K562 (cell line): ENCODE measurements around the gene CDKN2C. TPM values are rescaled to one million over a fixed set of nuclear protein-coding genes. Genes with fewer than 3 reads are reported as not detected.

ENCODE experiments used
- ATAC-seq: fragments of 200-7000 bp; cut with Tn5 transposase; 3 replicates; pipeline ENCODE4 v1.9.1; 2020; ENCODE audit warnings: moderate library complexity
- BruUV-seq: library from RNA; stranded (reverse); fragments of 400-500 nt; replicated peaks from 2 replicates; lab custom pipeline; 2021; lab: Mats Ljungman, UMichigan
- CTCF ChIA-PET: fragments of 300-600 bp; formaldehyde crosslinking; extraction: SDS; loops from one replicate; lab custom pipeline; 2021; ENCODE audit warnings: low intra/inter-chr PET ratio; lab: Yijun Ruan, JAX
- POLR2A ChIA-PET: fragments of 300-600, 350-650 bp; sonication (Branson Sonifier 250); formaldehyde crosslinking; extraction: SDS; loops from one replicate; lab custom pipeline; 2021; ENCODE audit warnings: antibody characterized with exemption, inconsistent platforms; lab: Yijun Ruan, JAX
- DNase-seq, 4 experiments: peaks; one replicate each; pipeline versions ENCODE4 v3.0.0 to v3.0.0-alpha.2; 2011 to 2018; ENCODE audit warnings: low spot score in 3 of 4, mixed read lengths in 3 of 4; ENCODE audit errors: extremely low read depth in 1 of 4
- FAIRE-seq: peaks from 2 replicates; lab custom pipeline; 2011; peaks lifted over from hg19 to GRCh38; lab: Jason Lieb, UNC
- H2AFZ ChIP-seq: 2 replicates; pipeline ENCODE4 v1.6.0; 2011; ENCODE audit warnings: low read depth, low read length, control low read depth, inconsistent platforms
- H3K27ac ChIP-seq: fragments of 200-600 bp; 3 replicates; pipeline ENCODE4 v1.8.0; 2011; ENCODE audit warnings: low read depth, mild to moderate bottlenecking, control low read depth, inconsistent platforms, low read length, moderate library complexity, mixed read lengths; ENCODE audit errors: extremely low read depth
- H3K27me3 ChIP-seq, 2 experiments: fragments of 300-600 bp in 1 of 2; 2 replicates in 1 of 2; 3 replicates in 1 of 2; pipeline versions ENCODE4 v1.6.0 to v1.8.0; 2011; ENCODE audit warnings: inconsistent platforms in 2 of 2, low read length in 2 of 2, mild to moderate bottlenecking in 1 of 2, mixed read lengths in 1 of 2, moderate library complexity in 1 of 2; ENCODE audit not compliant: control insufficient read depth in 2 of 2, insufficient read depth in 2 of 2
- H3K36me3 ChIP-seq: fragments of 300-600 bp; 3 replicates; pipeline ENCODE4 v1.8.0; 2011; ENCODE audit warnings: mild to moderate bottlenecking, low read length, inconsistent platforms; ENCODE audit not compliant: control insufficient read depth, insufficient read depth
- H3K4me1 ChIP-seq, 2 experiments: fragments of 200-600 bp in 1 of 2; replicated peaks in 1 of 2; 2 replicates in 1 of 2; 3 replicates in 1 of 2; pipeline versions ENCODE4 v1.5.1 to v1.8.0; 2011; ENCODE audit warnings: inconsistent platforms in 2 of 2, low read length in 2 of 2, mild to moderate bottlenecking in 1 of 2, mixed read lengths in 1 of 2, moderate library complexity in 1 of 2; ENCODE audit not compliant: control insufficient read depth in 2 of 2, insufficient read depth in 2 of 2
- H3K4me2 ChIP-seq: 2 replicates; pipeline ENCODE4 v1.6.1; 2011; ENCODE audit warnings: low read length, control low read depth, inconsistent platforms, mixed read lengths; ENCODE audit not compliant: insufficient read depth
- H3K4me3 ChIP-seq: fragments of 200-600 bp; sonication (generic), shearing (Covaris generic); 2 replicates; pipeline ENCODE4 v1.5.1; 2016; ENCODE audit warnings: control low read depth, inconsistent platforms
- H3K79me2 ChIP-seq: fragments of 200-600 bp; 3 replicates; pipeline ENCODE4 v1.8.0; 2011; ENCODE audit warnings: low read length, inconsistent platforms; ENCODE audit not compliant: control insufficient read depth, insufficient read depth
- H3K9ac ChIP-seq, 2 experiments: 2 replicates each; pipeline versions ENCODE4 v1.6.0 to v1.6.1; 2011; ENCODE audit warnings: low read depth in 2 of 2, low read length in 2 of 2, control low read depth in 1 of 2, inconsistent platforms in 1 of 2, mild to moderate bottlenecking in 1 of 2, mixed read lengths in 1 of 2; ENCODE audit not compliant: insufficient read depth in 1 of 2
- H3K9me1 ChIP-seq: one replicate; pipeline ENCODE4 v1.6.0; 2011; ENCODE audit warnings: inconsistent platforms, mild to moderate bottlenecking, low read length, moderate library complexity; ENCODE audit not compliant: control insufficient read depth, insufficient read depth
- H3K9me3 ChIP-seq: replicated peaks from 2 replicates; pipeline ENCODE4 v1.5.1; 2011; ENCODE audit warnings: low read depth, low read length, inconsistent platforms; ENCODE audit not compliant: control insufficient read depth, insufficient read depth
- H4K20me1 ChIP-seq: replicated peaks from 2 replicates; pipeline ENCODE4 v1.6.1; 2011; ENCODE audit warnings: low read length, inconsistent platforms, mixed read lengths; ENCODE audit not compliant: control insufficient read depth, insufficient read depth
- NUFIP1 ChIP-seq: fragments of 450-650 bp; IDR thresholded peaks from 2 replicates; pipeline ENCODE4 v1.6.1; 2018; ENCODE audit not compliant: partially characterized antibody
- SAFB2 ChIP-seq: fragments of 200-400 bp; formaldehyde crosslinking; IDR thresholded peaks from 2 replicates; pipeline ENCODE4 v1.6.1; 2018; ENCODE audit warnings: borderline replicate concordance, low read length, low read depth, moderate library complexity; ENCODE audit not compliant: severe bottlenecking
- ZBTB17 ChIP-seq: fragments of 450-650 bp; formaldehyde crosslinking; IDR thresholded peaks from 2 replicates; pipeline ENCODE4 v1.4.0; 2020; ENCODE audit warnings: mild to moderate bottlenecking
- ZNF239 ChIP-seq: fragments of 250-450 bp; sonication (Bioruptor Pico); IDR thresholded peaks from 2 replicates; pipeline ENCODE4 v1.4.0; 2020; ENCODE audit warnings: mild to moderate bottlenecking
- ZNF584 ChIP-seq: fragments of 200-800 bp; sonication (Bioruptor generic); IDR thresholded peaks from 2 replicates; pipeline ENCODE4 v1.6.1; 2016; ENCODE audit warnings: low read depth, mild to moderate bottlenecking, missing genetic modification characterization, missing compliant biosample characterization
- WGBS: fragments of 100-300 bp; shearing (Covaris generic); methylation state at CpG from one replicate; pipeline ENCODE4 v1.1.6; 2016; ENCODE audit warnings: low coverage, mixed read lengths; ENCODE audit not compliant: insufficient coverage; ENCODE audit errors: missing lambda C conversion rate; 5-methylcytosine and 5-hydroxymethylcytosine counted together
- in situ Hi-C: fragments of 300-500 bp; cut with MboI; formaldehyde crosslinking; loops from 4 replicates; pipeline ENCODE4 v1.15.0; 2018; ENCODE audit warnings: inconsistent platforms, mixed read lengths
- intact Hi-C: fragments of 100-400 bp; cut with micrococcal nuclease; formaldehyde crosslinking; loops from 2 replicates; pipeline ENCODE4 v1.14.2; 2022
- polyA plus RNA-seq, 8 experiments: library from polyadenylated mRNA; depleted of rRNA in 4 of 8; stranded (reverse) in 5 of 8; unstranded in 3 of 8; fragments of >200 nt; fragmentation: Nextera tagmentation in 2 of 8; fragmentation: Illumina TruSeq in 1 of 8; extraction: Ambion mirVana in 2 of 8; extraction: Trizol in 1 of 8; gene quantifications; 2 replicates each; pipeline versions ENCODE4 v1.2.1 to v1.2.3, GENCODE V29; 2011 to 2014; ENCODE audit warnings: inconsistent platforms in 1 of 8, missing spikeins in 1 of 8
- total RNA-seq, 7 experiments: library from RNA; depleted of rRNA in 6 of 7; stranded (reverse); fragments of >200 nt in 6 of 7; fragmentation: Illumina TruSeq in 2 of 7; extraction: Trizol in 2 of 7; gene quantifications; 2 replicates each; pipeline versions ENCODE4 v1.2.1 to v1.2.3, GENCODE V29; 2011 to 2021; ENCODE audit warnings: low replicate concordance in 1 of 7
- TF ChIP-seq, protein P1 (sequence below): fragments of 450-650 bp; IDR thresholded peaks from 2 replicates; pipeline ENCODE4 v1.6.1; 2016; ENCODE audit warnings: mild to moderate bottlenecking, moderate library complexity

The CDKN2C gene
- total and polyA plus RNA-seq, 9 of the 15 experiments (the other 6 are each of a cell fraction or from before 2014, with no cell fraction given): 11.9 to 74.3 (median 45.9) TPM

DNA sequence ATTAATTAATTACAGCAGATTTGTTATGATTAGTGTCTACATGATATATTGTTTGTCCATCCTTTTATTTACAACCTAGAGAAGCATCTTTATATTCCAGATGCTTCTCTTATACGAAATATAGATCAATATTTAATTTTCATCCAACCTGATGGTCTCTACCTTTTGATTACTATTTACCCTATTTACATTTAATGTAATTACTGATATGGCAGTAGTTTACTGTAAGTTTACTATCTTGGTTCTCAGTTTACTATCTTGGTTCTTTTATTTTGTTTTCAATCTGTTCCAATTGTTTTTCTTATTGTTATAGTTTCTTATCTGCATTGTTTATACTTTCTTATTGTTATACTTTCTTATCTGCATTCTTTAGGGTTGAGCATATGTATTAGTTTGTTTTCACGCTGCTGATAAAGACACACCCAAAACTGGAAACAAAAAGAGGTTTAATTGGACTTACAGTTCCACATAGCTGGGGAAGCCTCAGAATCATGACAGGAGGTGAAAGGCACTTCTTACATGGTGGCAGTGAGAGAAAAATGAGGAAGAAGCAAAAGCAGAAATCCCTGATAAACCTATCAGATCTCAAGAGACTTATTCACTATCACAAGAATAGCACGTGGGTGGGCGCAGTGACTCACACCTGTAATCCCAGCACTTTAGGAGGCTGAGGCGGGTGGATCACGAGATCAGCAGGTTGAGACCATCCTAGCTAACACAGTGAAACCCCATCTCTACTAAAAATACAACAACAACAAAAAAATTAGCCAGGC, 38.9 kb upstream of the CDKN2C start:
- peaks cover 93% of the 10 kb centered on the region for H3K79me2 ChIP-seq
- peaks cover 29% of the 10 kb centered on the region; the same call in 1 of the 3 replicates for H3K36me3 ChIP-seq
- no peaks in the 10 kb centered on the region for H3K27me3 ChIP-seq
- no TSS peak for BruUV-seq
- H3K4me1 ChIP-seq: peaks cover 0 to 3% of the 10 kb centered on the region in 2 experiments; a peak in 1 of 5 replicates
- in situ Hi-C loops: no loop called here
- H3K9me3 ChIP-seq: no peaks in the 10 kb centered on the region
- DNase-seq (peak in 1 of 4 experiments; percentile 39), FAIRE-seq (no peak), ATAC-seq (peak; percentile 19; the same call in 1 of the 3 replicates)
- no peaks in the 10 kb centered on the region for H3K9me1 ChIP-seq
- no peak overlapping the region for H3K4me3 ChIP-seq
- ChIA-PET POLR2A (interaction anchor here (1.0 to 1.5 kb wide), 2 partner anchors 10 to 11 kb away, joined by 3 read pairs; no protein-coding TSS in a partner anchor), CTCF (no interaction called here)
- WGBS: 43% methylated on average over 6 of the region's 6 CpGs
- intact Hi-C loops: no loop called here
- H4K20me1 ChIP-seq: no peaks in the 10 kb centered on the region
- H2AFZ ChIP-seq: no peak overlapping the region
- H3K4me2 ChIP-seq: no peak overlapping the region
- no peak overlapping the region for H3K9ac ChIP-seq
- no peak overlapping the region; the same call in 2 of the 3 replicates for H3K27ac ChIP-seq
- TF ChIP-seq ZBTB17 (CRISPR knock-in tag): no peak
- TF ChIP-seq ZNF584 (CRISPR knock-in tag): no peak
- no peak for TF ChIP-seq ZNF239 (CRISPR knock-in tag)
- TF ChIP-seq NUFIP1: no peak
- TF ChIP-seq, protein P1, sequence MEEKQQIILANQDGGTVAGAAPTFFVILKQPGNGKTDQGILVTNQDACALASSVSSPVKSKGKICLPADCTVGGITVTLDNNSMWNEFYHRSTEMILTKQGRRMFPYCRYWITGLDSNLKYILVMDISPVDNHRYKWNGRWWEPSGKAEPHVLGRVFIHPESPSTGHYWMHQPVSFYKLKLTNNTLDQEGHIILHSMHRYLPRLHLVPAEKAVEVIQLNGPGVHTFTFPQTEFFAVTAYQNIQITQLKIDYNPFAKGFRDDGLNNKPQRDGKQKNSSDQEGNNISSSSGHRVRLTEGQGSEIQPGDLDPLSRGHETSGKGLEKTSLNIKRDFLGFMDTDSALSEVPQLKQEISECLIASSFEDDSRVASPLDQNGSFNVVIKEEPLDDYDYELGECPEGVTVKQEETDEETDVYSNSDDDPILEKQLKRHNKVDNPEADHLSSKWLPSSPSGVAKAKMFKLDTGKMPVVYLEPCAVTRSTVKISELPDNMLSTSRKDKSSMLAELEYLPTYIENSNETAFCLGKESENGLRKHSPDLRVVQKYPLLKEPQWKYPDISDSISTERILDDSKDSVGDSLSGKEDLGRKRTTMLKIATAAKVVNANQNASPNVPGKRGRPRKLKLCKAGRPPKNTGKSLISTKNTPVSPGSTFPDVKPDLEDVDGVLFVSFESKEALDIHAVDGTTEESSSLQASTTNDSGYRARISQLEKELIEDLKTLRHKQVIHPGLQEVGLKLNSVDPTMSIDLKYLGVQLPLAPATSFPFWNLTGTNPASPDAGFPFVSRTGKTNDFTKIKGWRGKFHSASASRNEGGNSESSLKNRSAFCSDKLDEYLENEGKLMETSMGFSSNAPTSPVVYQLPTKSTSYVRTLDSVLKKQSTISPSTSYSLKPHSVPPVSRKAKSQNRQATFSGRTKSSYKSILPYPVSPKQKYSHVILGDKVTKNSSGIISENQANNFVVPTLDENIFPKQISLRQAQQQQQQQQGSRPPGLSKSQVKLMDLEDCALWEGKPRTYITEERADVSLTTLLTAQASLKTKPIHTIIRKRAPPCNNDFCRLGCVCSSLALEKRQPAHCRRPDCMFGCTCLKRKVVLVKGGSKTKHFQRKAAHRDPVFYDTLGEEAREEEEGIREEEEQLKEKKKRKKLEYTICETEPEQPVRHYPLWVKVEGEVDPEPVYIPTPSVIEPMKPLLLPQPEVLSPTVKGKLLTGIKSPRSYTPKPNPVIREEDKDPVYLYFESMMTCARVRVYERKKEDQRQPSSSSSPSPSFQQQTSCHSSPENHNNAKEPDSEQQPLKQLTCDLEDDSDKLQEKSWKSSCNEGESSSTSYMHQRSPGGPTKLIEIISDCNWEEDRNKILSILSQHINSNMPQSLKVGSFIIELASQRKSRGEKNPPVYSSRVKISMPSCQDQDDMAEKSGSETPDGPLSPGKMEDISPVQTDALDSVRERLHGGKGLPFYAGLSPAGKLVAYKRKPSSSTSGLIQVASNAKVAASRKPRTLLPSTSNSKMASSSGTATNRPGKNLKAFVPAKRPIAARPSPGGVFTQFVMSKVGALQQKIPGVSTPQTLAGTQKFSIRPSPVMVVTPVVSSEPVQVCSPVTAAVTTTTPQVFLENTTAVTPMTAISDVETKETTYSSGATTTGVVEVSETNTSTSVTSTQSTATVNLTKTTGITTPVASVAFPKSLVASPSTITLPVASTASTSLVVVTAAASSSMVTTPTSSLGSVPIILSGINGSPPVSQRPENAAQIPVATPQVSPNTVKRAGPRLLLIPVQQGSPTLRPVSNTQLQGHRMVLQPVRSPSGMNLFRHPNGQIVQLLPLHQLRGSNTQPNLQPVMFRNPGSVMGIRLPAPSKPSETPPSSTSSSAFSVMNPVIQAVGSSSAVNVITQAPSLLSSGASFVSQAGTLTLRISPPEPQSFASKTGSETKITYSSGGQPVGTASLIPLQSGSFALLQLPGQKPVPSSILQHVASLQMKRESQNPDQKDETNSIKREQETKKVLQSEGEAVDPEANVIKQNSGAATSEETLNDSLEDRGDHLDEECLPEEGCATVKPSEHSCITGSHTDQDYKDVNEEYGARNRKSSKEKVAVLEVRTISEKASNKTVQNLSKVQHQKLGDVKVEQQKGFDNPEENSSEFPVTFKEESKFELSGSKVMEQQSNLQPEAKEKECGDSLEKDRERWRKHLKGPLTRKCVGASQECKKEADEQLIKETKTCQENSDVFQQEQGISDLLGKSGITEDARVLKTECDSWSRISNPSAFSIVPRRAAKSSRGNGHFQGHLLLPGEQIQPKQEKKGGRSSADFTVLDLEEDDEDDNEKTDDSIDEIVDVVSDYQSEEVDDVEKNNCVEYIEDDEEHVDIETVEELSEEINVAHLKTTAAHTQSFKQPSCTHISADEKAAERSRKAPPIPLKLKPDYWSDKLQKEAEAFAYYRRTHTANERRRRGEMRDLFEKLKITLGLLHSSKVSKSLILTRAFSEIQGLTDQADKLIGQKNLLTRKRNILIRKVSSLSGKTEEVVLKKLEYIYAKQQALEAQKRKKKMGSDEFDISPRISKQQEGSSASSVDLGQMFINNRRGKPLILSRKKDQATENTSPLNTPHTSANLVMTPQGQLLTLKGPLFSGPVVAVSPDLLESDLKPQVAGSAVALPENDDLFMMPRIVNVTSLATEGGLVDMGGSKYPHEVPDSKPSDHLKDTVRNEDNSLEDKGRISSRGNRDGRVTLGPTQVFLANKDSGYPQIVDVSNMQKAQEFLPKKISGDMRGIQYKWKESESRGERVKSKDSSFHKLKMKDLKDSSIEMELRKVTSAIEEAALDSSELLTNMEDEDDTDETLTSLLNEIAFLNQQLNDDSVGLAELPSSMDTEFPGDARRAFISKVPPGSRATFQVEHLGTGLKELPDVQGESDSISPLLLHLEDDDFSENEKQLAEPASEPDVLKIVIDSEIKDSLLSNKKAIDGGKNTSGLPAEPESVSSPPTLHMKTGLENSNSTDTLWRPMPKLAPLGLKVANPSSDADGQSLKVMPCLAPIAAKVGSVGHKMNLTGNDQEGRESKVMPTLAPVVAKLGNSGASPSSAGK: peak; percentile 65; the same call in 1 of the 2 replicates
- no peak for TF ChIP-seq SAFB2
